NCI-H526 (cell line): ENCODE measurements around the gene RNASEH2A.

Experiments used
- DNase-seq, 2 experiments: peaks; one replicate each; lab custom pipeline; 2025; lab: John Stamatoyannopoulos, UW

The RNASEH2A gene

DNA sequence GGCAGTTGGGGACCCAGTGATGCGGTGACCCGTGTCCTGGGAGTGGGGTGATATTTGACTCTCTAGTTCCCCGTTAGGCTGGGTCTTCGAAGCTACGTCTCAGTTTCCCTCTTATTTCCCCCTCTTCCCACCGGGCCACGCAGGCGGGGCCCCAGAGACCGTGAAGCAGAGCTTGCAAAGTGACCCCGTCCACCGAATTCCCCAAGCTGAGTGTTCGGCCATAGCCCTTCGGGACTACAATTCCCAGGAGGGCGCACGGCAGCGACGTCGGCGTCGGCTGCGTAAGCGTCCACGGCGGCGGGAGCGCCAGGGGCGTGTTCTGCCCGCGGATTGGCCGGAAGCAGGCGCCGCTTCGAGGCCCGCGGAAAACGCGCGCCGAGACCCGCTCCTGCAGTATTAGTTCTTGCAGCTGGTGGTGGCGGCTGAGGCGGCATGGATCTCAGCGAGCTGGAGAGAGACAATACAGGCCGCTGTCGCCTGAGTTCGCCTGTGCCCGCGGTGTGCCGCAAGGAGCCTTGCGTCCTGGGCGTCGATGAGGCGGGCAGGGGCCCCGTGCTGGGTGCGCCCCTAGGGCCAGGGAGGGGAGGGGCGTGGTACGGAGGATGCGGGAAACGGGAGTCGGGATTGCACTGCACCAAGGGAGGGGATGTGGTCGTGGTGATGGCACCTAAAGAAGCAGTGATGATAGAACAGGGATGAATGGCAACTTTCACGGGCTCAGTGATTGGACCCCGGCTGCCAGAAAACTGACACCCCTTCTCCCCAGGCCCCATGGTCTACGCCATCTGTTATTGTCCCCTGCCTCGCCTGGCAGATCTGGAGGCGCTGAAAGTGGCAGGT lies at the start of gene RNASEH2A:
TSS of gene RNASEH2A (plus strand) at position 343 of the 840 bp plus-strand sequence. CDS start at position 433, 90 bp downstream.
- peak; percentile 52 to 93 for DNase-seq

DNA sequence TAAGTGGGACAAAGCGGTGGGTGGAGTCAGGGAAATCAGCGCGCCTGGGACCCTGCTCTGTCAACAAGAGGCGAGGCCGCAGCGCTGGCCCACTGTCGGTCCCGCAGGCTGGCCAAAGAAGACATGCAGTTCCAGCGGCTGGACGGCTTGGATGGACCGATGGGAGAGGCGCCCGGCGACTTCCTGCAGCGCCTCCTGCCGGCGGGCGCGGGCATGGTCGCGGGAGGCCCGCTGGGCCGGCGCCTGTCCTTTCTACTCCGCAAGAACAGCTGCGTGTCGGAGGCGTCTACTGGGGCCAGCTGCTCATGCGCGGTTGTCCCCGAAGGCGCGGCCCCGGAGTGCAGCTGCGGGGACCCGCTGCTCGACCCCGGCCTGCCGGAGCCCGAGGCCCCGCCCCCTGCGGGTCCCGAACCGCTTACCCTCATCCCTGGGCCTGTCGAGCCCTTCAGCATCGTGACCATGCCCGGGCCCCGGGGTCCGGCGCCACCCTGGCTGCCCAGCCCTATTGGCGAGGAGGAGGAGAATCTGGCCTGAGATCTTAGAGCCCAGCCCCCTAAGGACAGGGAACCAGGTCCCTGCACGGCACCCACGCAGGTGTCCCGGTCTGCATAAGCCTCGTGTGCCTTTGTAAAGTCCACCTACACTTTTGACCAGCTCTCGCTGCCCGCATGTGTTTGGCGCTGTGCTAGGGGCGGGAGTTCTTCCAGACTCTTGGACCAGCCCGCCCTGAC lies 48.7 kb upstream of the RNASEH2A start:
- DNase-seq: peak; percentile 20 to 79

DNA sequence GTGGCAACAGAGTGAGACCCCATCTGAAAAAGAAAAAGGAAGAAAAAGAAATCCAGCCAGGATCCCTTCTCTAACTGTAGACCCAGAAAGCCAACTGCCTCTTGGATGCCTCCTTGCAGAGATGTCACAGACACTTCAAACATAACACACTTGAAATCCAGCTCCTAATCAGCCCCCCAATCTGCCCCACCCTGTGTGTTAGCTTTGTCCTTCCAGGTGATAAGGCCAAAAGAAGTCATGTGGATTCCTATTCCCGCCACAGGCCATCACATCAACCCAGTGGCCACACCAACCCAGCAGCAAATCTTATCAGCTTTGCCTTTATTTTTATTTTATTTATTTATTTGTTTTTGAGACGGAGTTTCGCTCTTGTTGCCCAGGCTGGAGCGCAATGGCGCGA lies 46.7 kb upstream of the RNASEH2A start:
- DNase-seq: no peak

- DNase-seq: no peak
These were observed 43.3 kb upstream of the RNASEH2A start for GRCh38 chr19:12763100-12763499.

- DNase-seq: no peak
These were observed 41.7 kb upstream of the RNASEH2A start for GRCh38 chr19:12764698-12765097.

GRCh38 chr19:12766051-12766521 lies 40.3 kb upstream of the RNASEH2A start:
- DNase-seq: peak; percentile 8 to 68

DNA sequence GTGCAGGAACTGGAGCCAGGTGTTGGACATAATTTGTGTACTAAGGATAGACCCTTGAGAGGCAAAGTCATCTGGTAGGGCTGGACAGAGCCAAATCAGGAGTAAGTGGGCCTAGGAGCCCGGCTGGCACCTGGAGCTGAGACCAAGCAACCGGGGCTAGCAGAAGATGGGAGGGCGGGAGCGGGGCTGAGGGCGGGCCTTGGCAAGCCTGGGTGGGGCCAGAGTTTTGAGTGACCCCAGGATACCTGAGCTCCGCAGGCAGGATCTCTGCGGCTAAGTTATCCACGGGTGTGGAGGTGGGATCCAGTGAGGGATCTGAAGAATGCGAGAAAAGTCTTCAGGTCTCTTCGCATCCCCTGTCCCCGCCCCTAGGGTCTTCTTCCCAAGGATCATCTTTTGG lies 39.2 kb upstream of the RNASEH2A start:
- no peak for DNase-seq

GRCh38 chr19:12767666-12768065 lies 38.7 kb upstream of the RNASEH2A start:
- no peak for DNase-seq

GRCh38 chr19:12769689-12770088 lies 36.7 kb upstream of the RNASEH2A start:
- DNase-seq: peak; percentile 38 to 76

DNA sequence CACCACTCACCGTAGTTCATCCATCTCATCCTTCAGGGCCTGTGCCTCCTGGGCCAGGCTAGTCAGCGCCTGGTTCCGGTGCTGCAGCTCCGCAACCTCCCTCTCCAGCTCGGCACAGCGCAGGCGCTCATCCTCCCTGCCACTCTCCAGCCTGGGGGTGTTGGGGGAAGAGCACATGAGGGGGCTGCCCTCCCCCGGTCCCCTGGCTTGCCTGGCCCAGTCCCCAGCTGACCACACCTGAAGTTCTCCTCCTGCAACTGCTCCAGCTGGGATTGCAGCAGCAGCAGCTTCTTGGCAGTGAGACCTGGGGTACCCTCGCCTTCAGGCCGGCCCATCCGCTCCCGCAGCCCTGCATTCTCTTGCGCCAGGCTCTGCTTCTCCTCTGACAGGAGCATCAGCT lies 35.5 kb upstream of the RNASEH2A start:
- no peak for DNase-seq

- no peak for DNase-seq
These were observed 34.1 kb upstream of the RNASEH2A start for GRCh38 chr19:12772323-12772722.

DNA sequence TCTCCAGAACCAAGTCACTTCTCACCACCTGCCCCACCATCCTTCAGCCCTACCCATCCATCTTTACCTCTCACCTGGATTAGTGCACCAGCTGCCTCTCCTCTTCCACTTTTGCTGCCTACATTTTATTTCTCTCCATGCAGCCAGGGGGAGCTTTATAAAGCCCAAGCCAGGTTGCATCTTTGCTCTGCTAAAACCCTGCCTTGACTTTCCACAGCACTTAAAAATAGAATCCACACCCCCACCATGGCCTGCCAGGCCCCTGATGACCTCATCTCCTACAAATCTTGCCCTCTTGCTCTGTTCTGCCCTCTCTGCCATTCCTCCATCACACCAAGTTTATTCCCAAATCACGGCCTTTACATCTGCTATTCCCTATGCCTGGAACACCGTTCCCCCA lies 32.8 kb upstream of the RNASEH2A start:
- no peak for DNase-seq

DNA sequence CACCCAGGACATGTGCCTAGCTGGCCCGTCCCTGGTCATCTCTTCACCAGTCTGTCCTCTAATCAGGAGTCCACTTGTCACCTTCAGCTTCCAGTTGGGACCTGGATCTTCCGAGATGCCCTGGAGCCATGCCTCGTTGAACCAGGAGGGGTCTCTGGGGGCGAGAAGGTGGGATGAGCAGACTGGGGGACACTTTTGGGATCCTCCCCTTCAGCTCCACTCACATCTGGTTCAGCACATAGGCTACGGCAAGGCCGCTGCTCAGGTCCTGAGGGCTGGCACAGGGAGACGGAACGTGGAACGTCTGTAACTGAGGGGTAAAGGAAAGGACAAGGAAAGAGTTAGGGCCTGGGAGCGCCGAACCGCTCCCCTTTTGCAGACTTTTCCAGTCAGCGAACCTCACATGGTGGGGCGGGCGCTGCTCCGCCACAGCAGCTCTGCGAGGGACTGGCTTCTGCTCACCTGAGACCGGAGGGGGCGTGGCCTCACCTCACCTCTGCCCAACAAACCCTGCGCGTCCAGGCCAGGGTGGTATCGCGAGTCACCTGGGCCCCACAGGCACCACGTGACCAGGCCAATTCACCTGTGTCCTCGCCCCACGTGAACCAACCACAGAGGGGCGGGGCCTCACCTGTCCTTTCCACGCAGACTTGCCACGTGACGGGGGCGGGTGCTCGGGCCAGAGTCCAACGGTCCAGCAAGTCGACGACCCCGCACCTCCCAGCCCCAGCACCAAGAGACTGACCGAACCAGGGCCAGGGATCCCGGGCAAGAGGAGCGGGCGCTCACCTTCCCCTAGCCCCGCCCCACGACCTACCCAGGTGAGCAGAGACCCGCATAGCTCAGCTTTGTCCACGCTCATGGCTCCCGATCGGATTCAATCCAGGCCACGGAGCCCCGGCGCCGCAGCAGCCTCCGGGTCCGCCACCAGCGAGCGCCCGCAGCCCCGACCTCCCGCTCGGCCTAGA lies 31.5 kb upstream of the RNASEH2A start, which contains the start of gene HOOK2:
TSS of gene HOOK2 (minus strand) at position 965 of the 968 bp plus-strand sequence. CDS start at position 862, 103 bp downstream.
- DNase-seq: peak; percentile 91 to 96

- peak; percentile 44 to 74 for DNase-seq
These were observed 29.0 kb upstream of the RNASEH2A start for GRCh38 chr19:12777217-12778016.

- DNase-seq: peak; percentile 10 to 72
These were observed 28.1 kb upstream of the RNASEH2A start for GRCh38 chr19:12778017-12778904.

GRCh38 chr19:12778905-12779161 lies 27.6 kb upstream of the RNASEH2A start:
- no peak for DNase-seq

DNA sequence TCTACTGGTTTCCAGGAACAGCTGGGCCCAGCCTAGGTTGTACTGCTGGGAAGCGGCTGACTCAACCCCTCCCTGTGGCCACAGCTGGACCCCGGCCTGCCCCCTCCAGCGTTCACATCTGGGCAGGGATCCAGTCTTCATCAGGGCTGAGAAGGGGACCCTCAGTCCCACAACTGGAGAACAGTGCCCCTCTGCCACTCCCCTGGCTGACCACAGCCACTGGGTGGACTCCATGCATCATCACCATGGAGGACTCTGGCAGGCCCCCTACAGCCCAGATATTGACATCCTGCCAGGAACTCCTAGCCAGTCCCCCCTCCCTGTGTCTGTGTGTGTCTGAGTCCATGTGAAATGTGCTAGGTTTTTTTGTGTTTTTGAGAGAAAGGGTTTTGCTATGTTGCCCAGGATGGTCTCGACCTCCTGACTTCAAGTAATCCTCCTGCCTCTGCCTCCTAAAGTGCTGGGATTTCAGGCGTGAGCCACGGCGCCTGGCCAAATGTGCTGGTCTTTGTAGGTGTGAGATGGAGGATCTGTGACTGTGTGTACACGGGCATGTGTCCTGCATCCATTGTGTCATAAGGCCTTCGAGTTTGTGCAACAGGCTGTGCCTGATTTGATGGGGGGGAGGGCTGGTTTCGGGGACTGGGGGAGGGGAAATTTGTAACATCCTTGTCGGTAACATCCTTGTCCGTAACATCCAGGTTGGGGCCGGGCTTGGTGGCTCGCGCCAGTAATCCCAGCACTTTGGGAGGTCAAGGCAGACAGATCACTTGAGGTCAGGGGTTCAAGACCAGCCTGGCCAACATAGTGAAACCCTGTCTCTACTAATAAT lies 27.0 kb upstream of the RNASEH2A start:
- DNase-seq: no peak

- no peak for DNase-seq
These were observed 24.3 kb upstream of the RNASEH2A start for GRCh38 chr19:12782174-12782423.
